Glomerular visceral epithelial cell (primary cell): ENCODE results near the gene FSTL4.

Experiments used
- DNase-seq: peaks from one replicate; pipeline ENCODE4 v3.0.0-alpha.2; 2016; ENCODE audit errors: extremely low spot score

Gene FSTL4

DNA sequence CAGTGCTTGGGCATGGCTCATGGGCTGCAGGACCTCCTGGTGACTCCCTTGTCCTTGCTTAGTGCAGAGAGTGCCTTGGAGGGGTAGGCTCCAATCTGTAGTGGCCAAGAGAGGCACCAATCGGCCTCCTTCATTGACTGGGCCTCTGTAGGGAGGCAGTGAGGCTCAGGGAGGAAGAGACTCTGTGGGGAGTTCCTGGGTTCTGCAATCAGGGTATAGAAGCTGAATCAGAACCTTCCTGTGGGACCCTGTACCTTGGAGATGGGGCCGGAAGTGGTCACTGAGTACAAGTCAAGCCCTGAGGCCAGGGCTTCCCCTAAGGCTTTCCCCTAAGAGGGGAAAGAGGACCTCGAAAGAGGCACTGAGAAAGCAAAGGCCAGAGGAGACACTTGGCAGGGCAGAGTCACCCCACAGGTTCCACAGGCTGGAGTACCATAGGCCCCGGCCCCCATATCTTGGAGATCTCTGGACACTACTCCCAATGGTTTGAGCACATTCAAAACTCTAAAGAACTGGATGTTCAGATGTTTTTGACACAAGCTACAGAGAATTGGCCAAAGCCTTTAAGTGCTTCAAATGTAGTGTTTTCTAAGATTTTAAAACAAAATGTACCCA lies 370.0 kb downstream of the FSTL4 start:
- DNase-seq: no peak

GRCh38 chr5:133241179-133242092 lies 370.9 kb downstream of the FSTL4 start:
- DNase-seq: no peak

DNA sequence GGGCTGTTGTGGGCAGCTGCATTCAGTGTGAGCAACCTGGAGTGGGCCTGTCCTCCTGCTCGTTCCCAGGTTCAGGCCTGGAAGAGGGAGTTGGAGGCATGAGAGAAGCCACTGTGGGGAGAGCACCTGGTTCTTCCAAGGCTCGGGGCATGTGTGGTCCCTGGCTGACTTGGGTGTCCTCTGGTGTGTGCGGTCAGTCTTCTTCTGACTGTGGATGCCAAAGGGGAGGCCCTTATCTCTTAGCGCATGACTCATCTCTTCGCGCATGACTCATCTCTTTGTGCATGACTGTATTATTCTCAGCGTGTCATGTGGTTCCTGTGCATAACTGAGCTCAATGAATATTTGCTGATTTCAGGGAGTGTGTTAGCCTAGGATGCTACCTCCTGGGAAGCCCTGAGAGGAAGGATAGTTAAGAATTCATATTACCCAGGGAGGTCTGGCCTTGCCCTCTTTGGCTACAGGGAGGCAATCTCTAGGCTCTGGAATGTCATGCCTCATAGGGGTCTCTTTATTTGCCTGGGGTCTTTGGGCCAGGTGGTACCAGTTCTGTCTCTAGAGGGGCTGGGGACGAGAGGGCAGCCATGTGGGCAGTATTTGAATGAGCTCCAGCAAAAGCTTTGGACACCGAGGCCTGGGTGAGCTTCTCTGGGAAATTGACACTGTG lies 371.8 kb downstream of the FSTL4 start:
- peak; percentile 96 for DNase-seq

DNA sequence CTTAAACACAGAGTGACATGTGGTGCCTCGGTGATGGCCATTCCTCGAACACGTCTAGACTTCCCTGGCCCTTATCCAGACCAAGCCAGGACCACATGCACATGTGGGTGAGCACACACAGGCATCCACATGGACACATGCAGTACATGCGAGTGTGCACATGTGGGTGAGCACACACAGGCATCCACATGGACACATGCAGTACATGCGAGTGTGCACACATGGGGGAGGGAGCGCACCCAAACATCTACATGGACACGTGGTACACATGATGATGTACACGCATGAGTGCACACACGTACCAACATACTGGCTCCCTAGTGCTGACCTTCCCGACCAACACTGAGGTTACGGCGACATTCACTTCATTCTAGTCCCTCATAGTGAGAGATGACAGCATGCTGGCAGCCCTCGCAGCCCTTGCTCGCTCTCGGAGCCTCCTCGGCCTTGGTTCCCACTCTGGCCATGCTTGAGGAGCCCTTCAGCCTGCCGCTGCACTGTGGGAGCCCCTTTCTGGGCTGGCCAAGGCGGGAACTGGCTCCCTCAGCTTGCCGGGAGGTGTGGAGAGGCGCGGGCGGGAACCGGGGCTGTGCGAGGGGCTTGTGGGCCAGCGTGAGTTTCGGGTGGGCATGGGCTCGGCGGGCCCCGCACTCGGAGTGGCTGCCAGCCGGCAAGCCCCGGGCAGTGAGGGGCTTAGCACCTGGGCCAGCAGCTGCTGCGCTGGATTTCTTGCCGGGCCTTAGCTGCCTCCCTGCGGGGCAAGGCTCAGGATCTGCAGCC lies 373.7 kb downstream of the FSTL4 start:
- DNase-seq: no peak

DNA sequence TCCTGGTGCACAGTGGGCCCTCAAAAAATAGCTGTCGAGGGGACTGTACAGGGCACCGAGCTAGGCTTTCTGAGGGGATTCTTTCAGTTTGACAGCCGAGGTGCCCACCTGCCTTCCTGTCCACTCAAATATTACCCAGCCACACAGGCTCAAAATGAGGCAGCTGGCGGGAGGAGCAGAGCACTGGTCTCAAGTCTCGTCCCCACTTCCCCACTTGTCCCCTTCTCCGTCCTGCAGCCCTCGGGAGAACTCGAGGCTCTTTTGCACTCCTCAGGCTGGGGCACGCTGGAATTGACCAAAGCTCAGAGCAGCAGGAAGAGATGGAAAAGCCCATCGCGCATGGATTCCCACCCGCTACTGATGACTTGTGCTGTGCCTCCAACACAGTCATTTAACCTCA lies 375.4 kb downstream of the FSTL4 start:
- DNase-seq: no peak

GRCh38 chr5:133236541-133236951 lies 375.8 kb downstream of the FSTL4 start:
- no peak for DNase-seq

DNA sequence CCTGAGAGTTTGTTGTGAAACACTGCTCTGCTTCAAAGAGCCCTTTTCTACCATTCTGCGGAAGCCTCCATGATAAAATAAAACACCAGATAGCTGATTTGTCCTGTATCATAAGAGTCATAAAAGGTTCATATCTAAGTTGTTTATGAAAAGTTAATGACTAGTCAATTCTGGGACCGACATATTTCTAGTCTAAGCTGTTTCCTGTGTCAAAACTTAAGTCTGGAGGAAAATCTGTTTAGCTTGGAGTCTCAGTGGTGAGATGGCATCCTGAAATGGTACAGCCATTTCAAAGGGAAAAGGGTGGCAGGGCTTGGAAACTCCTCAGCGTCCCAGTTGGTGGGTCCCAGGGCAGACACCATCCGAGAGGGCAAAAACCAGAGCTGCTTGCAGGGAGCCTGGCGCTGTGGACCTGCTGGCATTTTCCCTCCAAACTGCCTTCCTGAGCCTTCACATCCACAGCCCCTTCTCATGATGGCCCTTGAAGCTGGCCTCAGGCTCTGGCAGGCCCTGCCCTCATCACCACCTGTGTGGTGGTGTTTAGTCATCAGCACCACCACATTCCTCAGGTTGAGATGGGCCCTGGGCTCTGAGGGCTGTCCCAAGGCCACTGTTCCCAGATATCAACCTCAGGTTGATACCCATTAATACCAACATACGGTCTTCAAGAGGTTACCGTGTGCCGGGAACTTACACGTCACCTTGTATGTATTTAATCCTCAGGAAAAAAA lies 376.5 kb downstream of the FSTL4 start:
- DNase-seq: no peak

DNA sequence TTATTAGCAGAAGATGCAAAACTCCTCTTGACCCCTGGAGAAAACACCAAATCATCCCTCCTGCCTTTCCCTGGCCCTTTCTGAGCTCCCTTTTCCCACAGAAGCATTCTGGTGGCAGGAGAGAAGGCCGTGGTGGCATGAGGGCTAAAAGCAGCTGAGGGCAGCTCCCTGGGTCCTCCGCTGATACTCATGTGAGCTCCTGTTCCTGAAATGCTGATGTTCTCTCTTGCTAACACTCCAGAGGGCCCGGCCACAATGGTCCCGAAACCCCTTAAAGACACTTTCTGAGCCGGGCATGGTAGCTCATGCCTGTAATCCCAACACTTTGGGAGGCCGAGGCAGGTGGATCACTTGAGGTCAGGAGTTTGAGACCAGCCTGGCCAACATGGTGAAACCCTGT lies 377.4 kb downstream of the FSTL4 start:
- no peak for DNase-seq

- DNase-seq: no peak
These were observed 378.1 kb downstream of the FSTL4 start for GRCh38 chr5:133234273-133234672.

- no peak for DNase-seq
These were observed 378.7 kb downstream of the FSTL4 start for GRCh38 chr5:133233616-133234015.

GRCh38 chr5:133232911-133233310 lies 379.4 kb downstream of the FSTL4 start:
- DNase-seq: no peak

DNA sequence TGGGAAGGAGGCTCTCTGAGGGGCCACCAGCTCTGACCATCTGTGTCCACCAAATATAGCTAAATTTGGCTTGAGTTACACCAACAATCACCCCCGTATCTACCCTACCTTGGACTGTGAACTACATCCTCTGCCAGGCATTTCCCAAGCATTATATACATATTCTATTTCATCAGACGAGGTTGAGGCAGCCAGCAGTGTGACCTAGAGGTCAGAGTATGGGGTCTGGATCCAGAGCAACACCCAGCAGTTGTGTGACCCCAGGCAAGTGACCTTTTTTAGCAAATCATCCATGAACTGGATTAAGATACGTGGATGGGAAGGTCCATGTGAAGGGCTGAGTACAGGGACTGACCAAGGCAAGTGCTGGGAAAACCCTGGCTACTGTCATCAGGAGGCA lies 379.9 kb downstream of the FSTL4 start:
- DNase-seq: no peak

DNA sequence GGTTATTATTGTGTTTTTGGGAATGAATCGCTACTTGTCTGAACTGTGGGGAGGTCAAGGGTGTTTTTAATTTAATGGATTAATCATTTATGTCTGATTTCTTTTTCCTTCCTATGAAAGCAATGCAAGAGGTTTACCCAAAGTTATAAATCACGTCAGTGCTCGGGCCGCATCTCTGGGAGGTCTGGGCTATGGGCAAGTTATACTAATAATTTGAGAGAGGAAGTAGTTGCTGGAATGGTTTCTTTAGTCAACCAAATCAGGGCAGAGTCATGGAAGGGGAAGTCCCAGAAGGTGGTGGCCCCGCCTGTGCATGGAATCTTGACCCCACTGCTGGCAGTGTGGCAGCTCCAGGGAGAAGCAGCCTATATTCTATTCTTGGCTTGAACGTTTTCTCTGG lies 380.3 kb downstream of the FSTL4 start:
- DNase-seq: peak; percentile 18

GRCh38 chr5:133230823-133231578 lies 381.3 kb downstream of the FSTL4 start:
- DNase-seq: no peak

DNA sequence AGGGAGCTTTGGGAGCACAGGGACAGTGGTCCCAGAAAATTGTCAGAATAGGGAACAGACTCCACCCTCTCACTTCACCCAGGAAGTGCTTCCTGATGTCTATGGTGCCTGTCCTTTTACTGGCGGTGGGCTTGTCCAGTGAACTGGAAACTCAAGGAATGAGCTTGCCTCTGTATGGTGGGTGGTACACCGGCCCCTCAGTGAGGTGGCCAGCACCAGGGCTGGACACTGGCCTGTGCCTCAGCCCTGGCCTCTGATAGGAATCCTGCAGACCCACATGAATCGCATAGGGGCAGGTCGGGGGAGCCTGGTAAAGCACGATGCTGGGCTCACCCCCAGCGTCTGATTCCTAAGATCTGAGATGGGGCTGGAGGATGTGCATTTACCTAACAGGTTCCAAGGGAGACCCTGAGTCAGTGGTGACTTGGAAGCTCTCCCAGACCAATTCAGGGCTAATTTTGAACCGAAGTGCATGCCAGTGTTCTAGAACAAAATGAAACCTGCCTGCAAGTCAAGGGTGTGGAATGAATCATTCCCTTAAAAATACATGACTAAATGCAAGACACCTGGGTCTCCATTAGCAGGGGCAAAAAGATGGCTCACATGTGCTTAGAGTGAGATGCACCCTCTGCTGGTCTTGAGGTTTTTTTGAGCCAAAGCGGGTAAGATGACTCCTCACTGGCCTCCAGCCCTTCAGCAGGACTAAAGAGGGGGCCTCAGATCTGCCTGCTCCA lies 382.2 kb downstream of the FSTL4 start:
- peak; percentile 11 for DNase-seq

DNA sequence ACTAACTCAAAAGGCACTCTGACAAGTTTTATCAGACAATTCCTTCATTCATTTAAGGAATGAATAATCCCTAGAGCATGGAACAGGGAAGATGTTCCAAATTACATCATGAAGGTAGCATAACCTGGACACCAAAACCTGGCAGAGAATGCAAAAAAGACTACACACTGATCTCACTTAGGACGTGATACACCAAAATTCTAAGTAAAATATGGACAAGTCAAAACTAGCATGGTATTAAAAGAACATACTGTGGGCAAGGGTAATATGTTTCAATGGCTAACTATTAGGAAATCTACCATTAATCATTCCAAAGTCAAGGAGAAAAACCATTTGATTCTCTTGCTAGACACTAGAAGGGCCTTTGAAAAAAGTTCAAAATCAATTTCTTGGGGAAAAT lies 384.0 kb downstream of the FSTL4 start:
- no peak for DNase-seq

DNA sequence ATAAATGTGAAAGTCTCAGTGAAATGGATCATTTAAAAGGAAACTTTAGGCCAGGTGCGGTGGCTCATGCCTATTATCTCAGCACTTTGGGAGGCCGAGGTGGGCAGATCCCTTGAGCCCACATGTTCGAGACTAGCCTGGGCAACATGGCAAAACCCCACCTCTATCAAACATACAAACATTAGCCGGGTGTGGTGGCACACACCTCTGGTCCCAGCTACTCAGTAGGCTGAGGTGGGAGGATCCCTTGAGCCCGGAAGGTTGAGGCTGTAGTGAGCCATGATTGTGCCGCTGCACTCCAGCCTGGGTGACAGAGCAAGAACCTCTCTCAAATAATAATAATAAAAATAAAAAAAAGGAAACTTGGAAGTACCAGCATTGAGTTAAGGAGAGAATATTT lies 384.4 kb downstream of the FSTL4 start:
- DNase-seq: no peak

DNA sequence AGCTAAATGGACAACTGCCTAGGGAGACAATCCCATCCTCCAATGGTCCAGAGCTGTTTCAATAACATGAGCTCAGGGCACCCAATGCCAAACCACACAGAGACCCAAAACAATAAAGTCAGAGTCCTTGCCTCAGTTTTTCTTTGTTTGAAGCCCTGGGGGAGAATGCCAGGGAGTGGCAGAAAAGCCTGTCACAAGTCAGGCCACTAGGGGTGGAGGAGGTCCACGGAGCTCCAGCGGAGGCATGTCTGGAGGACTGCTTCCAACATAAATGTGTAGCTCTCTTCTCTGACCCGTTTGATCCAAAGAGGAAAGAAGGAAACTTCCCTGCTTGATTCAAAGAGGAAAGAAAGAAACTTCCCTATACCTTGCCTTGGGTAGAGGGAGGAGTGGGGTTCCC lies 385.3 kb downstream of the FSTL4 start:
- DNase-seq: no peak

DNA sequence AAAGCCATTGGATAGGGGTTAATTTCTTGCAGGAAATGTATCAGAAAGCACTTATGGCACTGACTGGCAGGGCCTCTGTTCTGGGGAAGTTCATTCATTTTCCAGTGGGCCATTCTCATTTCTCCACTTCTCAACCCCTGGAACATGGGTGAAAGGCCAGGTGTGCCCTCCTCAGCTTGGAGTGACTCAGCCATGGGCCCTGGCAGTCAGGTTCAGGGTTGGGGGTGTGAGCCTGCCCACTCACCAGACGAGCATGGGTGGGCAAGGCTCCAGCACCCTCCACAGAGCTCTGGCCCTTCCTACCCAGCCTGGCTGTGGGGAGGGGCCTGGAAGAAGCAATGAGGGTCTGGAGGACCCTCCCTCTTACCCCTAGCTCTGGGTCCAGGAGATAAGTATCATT lies 386.2 kb downstream of the FSTL4 start:
- no peak for DNase-seq

DNA sequence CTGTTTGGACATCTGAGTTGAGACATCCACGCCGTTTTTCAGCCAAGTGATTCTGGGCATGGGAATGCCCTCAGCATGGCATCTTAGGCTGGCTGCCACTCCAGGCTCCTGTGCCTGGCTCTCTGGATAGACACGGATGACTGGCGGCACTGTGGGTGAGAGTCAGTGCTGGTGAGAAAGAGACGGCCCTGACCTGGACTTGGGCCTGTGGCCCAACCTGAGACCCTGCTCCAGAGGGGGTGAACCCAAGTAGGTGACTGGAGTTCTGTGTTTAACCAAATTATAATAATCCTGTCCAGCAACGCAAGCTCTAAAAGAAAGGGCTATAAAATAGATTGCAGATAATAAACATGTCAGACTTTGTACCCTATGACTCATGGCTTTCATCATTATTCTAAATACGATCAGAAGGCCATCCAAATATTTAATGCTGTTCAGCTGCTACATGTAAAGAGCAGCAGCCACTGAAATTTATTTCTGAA lies 386.6 kb downstream of the FSTL4 start:
- no peak for DNase-seq
